Measurements from ENCODE around the gene CDCA4. TPM values are rescaled to one million over a fixed set of nuclear protein-coding genes. Genes with fewer than 3 reads are reported as not detected.
"Not testable (repeated sequence)": the region's sequence is repeated elsewhere in the genome, so short reads cannot be mapped to it uniquely, and the experiment has no call there.

CDCA4 gene
- total RNA-seq, 1 experiment from 2014 or later: 40.5 TPM

DNA sequence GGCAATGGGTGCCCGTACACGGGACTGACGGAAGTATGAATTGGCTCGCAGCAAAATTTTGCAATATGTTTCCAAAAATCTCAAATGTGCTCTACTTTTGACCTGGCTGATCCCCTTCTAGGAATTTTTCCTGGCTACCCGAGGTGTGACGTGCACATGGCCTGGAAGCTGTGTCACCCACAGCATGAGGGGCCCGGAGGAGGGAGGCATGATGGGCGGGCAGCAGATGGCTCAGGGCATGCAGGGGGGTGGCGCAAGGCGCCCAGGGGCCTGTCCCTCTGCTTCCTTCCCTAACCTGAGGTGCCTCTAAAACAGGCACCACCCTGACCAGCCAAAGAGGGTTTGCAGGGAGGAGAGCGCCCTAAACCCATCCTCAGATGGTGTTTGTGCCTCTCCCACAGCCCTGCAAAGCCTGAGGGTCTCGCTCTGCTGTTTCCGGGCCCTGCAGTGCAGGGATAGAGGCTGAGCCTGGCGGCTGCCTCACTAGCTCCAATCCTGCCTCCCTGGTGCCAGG is 37.7 kb upstream of the CDCA4 start:
- DNase-seq (ENCODE audit: low read depth): no peak

DNA sequence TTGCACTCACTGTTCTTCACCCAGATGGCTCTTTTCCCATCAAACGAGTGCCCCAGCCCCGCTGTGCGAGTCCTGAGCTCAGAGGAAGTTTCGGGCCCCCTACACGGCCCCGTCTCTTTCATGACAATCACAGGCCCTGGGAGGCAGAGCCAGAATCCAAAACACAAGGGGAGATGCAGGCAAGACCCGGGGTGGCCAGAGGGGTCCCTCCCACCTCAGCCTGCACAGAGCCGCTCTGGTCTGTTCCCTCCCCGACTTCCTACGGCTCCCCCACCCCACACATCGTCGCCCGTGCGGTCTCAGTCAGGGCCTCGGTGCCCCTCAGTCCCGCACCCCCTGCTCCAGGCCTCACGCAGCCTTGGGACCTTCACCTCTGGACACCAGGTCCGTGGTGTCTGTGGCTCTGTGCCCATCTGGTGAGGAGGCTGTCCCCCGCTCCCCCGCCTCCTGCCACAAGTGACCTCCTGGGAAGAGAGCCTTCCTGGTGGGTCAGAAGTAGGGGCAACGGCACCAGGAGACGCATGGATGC is 35.5 kb upstream of the CDCA4 start:
- DNase-seq (ENCODE audit: low read depth): no peak

DNA sequence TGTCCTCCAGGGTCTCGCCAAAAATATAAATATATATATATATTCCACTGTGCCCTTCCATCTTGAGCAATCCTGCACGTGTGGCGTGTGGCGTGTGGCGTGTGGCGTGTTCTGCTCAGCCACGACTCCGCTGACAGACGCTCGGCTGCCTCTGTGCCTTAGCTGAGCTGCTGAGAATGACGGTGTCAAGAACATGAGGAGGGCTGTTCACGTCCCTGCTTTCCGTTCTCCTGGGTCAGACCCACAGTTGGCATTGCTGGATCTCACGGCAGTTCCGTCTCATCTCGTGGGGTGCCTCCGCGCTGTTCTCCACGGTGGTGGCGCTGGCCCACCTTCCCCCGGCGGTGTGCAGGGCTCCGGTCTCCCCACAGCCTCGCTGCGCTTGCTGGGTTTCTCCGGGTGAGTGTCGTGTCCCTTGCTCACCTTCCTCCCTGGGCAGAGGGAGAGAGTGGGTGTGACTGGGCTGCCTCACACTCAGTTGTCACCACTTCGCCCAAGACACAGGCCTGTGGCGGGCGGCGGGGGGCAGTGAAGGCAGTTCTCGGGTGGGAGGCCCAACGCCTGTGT is 34.9 kb upstream of the CDCA4 start:
- no peak for DNase-seq (ENCODE audit: low read depth)

DNA sequence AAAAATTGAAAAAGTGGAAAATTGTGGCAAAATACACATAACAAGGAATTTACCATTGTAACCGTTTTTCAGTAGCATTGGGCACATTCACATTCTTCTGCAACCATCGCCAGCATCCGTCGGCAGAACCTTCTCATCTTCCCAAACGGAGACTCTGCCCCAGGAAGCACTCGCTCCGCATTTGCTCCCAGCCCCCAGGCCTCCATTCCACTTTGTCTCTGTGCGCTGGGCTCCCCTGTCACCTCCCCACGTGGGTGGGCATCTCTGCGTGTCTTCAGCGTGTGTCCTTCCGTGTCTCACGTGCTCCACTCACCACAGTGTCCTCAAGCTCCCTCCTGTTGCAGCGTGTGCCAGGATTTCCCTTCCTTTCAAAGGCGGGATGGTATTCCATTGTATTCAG is 34.5 kb upstream of the CDCA4 start:
- no peak for DNase-seq (ENCODE audit: low read depth)

DNA sequence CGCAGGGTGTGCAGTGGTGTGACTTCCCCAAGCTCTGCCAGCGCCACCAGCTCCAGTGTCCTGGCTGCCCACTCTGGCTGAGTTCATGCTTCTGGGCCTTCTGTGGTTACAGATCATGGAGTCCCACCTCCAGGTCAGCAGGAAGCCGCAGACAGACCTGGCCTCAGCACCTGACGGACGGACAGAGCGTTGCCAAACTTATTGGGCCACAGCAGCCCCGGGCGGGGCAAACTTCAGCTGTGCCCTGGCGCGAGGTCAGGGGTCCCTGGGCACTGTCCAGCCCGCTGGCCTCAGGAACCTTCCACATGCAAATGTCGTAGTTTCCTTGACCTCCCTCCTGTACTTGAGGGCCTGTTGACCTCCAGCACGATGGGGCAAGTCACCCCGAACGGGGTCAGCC is 33.1 kb upstream of the CDCA4 start:
- no peak for DNase-seq (ENCODE audit: low read depth)

DNA sequence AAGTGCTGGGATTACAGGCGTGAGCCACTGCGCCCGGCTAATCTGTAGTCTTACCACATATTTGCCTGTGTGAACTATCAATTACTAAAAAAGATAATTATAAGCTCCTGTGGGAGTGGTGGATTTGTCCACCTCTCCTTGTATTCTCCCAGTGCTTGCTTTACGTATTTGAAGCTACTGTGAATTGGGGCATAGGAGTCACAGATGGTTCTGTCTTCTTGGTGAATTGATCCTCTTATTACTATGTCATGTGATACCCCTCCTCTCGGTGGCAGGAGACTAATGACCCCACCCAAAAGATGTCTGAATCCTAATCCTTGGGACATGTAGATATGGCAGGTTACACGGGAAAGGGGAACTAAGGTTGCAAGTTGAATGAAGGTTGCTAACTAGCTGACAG is 32.5 kb upstream of the CDCA4 start:
- no peak for DNase-seq (ENCODE audit: low read depth)

DNA sequence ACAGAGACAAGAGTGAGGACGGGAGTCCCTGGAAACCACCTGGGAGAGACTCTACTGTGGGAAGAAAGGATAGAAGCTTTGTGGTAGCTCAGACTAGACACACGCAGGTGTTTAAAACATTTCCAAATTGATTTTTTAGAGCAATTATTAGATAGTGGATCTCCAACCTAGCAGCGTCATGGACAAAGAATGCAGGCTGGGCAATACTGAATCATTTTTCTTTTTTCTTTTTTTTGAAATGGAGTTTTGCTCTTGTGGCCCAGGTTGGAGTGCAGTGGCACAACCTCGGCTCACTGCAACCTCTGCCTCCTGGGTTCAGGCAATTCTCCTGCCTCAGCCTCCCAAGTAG is 31.2 kb upstream of the CDCA4 start:
- DNase-seq (ENCODE audit: low read depth): no peak

DNA sequence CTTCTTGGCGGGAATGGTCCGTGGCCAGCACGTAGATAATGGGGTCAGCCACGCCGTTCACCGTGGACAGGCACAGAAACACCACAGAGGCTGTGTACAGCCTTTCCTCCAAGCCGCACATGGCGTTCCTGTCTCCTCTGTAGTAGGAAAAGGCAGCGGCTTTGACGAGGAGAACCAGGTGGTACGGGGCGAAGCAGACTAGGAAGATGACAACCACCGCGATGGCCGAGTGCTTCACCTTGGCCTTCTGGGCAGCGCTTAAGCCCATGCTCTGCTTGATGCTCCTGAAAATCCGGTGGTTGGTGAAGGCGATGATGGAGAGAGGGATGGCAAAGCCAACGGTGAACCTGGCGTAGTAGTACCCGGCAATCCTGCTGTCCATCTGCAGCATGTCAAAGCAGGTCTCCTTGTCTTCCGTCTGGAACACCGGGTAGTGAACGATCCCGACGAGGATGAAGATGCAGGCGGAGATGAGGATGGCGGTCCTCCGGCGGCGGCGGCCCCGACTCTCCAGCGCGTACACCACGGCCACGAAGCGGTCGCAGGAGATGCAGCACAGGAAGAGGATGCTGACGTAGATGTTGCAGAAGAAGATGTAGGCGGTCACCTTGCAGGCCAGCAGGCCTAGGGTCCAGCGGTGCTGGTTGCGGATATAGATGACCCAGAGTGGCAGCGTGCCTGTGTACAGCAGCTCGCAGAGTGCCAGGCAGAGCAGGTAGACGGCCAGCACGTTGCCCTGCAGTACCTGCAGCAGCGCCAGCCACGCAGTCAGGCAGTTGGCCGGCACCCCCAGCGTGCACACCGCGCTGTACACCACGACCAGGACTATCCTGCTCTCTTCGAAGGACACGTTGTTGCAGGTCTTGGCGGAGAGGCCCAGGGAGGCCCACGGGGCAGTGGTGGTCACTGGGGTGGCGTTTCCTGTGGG is 30.6 kb upstream of the CDCA4 start:
- DNase-seq (ENCODE audit: low read depth): no peak

DNA sequence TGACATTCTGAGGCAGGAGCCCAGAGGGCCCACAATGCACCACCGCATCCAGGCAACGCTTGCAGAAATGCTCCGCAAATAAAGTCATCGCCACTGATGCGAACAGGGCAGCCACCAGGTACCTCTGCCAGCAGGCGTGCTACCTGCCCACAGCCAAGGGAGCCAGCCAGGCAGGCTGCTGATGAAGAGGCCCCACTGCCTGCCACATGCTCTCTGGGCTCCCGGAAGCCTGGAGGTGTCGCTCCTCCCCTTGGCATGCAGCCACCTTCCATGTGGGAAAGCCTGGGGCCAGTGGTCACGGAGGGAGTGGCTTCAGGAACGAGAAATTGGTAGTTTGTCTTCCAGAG is 29.6 kb upstream of the CDCA4 start:
- DNase-seq (ENCODE audit: low read depth): peak; percentile 68

DNA sequence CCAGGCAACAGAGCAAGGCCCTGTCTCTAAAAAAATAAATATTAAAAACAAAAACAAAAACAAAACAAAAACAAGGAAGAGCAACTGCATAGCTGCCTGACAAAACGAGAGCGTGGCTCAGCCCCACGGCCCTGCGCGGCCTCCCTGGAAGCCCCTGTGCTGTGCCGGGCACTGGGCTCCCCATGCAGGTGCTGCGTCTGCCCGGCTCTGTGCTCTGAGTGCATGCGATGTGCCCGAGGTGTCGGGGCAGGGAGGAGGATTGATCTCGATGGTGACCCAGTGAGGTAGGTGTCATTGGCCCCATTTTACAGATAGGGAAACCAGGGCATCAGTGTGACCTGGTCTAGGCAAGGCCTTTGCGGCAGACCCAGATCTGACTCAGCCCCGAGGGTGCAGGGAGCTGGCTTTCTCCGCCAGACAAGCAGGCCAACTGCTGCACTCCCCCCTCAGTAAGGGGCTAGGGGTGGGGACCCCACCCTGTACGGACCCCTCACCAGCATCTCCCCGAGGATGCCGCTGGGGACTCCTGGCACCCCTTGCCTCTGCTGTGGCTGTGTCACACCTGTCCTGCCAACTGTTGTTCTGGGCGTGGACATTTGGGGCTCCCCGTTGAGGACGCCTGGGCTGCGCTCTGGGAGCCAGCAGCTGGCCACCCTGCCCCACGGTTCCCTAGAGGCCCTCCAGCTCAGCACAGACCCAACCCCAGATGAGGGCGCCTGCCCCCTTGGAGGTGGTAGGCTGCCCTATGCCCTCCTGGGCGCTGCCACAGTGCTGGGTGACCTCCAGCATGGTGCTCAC is 29.1 kb upstream of the CDCA4 start:
- DNase-seq (ENCODE audit: low read depth): no peak

DNA sequence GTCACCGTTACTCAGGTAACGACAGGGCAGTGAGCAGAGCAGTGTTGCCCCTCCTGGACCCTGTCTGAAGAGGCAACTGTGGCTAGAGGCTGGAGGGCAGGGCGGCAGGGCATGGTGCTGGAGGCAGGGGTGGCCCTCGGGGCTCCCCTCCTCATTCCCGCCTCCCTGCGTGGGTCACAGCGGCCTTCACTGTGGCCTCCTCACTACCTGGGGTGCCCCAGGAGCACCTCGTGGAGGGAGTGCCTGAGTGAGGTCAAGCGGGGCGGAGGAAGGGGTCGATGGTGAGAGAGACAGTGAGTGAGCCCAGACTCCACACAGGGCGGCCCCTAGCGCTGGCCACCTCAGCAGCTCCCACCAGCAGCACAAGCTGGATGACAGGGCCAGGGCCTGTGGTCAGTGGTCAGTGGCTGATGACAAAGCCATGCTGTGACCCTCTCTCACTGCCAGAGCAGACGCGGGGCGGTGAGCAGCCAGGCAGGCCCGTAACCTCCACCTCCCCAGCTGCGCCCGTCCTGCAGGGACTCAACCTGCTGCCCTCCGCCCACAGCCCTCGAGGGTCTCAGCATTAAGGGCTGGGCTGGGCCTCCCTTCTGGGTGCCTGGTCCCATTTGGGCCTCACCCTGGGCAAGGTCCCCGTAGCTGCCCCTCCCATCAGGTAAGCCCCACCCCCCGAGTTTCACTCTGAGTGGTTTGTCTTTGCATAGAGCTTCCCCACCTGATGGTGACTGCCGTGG is 26.6 kb upstream of the CDCA4 start:
- DNase-seq (ENCODE audit: low read depth): no peak

DNA sequence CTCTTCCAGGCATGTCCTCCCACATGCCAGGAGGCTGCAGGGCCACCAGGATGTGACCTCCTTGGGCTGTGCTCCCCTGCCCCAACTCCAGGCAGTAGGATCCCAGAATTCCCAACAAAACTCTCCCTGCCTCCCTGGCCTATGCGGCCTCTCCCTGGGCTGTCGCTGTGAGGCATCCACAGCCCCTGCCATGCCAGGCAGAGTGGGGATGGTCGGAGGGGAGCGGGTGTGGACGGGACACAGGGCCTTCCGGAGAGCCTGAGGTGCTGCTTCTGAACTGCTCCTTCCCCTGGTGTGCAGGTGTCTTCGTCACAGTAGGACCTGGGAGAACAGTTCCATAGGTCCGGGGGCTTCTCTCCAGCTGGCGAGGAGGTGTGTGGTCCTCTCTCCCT is 26.0 kb upstream of the CDCA4 start:
- DNase-seq (ENCODE audit: low read depth): no peak

DNA sequence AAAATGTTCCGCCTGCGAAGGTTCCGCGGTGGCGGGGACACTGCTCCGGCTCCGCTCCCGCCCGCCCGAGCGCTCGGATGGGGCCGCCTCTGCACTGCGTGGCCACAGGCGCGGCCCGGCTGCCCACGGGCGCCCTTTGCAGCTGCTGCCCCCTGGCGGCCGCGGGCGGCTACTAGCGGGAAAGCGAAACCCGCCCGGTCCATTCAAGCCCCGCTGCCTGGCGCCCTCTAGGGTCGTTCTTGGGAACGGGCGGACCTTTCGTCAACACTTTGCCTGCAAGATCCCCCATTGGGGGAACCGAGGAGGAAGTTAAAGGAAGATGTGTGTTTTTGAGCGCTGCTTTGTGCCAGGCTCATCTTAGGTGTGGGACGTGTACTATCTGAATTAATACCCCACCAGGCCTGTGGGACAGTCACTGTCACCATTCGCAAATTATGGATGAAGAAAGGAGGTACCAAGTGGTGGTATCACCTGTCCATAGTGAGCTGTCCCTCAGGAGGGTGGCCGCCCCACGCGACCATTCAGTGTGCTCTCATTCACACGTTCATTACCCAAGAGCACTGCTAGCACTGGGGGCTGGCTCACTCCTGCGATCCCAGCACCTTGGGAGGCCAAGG is 24.9 kb upstream of the CDCA4 start:
- peak; percentile 66 for DNase-seq (ENCODE audit: low read depth)

DNA sequence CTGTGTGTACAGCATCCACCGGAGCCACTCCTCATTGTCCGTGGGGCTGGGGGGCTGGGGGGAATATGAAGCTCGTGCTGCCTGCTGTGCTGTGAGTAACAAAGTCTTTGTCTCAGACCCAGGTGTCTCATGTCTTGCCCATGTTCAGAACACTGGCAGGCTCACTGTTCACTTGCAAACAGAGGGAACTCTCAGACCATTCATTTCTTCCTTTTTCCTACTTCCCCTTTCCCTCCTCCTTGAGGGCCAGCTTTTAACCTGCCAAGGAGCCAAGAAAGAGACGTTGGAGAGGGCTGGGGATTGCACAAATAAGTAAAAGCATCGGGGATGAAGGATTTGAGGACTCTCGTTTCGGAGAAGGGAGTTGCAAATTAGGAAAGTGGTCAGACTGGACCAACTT is 22.8 kb upstream of the CDCA4 start:
- no peak for DNase-seq (ENCODE audit: low read depth)

DNA sequence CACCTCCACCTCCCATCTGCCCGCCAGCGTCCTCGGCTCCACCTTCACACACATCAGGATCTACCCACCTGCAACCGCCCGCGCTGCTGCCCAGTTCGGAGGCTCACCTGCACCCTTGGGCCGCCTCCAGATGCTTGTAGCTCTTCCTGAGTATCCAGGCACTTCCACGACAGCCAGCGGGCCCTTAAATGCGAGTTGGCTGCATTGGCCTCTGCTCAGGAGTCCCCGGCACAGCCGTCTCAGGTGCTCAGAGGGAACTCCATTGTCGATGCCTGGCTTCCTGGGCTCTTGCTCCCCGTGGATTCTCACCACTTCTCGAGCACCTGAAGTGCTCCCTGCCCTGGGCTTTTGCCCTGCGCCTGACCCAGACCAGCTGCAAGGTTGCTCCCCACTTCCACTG is 21.9 kb upstream of the CDCA4 start:
- no peak for DNase-seq (ENCODE audit: low read depth)

DNA sequence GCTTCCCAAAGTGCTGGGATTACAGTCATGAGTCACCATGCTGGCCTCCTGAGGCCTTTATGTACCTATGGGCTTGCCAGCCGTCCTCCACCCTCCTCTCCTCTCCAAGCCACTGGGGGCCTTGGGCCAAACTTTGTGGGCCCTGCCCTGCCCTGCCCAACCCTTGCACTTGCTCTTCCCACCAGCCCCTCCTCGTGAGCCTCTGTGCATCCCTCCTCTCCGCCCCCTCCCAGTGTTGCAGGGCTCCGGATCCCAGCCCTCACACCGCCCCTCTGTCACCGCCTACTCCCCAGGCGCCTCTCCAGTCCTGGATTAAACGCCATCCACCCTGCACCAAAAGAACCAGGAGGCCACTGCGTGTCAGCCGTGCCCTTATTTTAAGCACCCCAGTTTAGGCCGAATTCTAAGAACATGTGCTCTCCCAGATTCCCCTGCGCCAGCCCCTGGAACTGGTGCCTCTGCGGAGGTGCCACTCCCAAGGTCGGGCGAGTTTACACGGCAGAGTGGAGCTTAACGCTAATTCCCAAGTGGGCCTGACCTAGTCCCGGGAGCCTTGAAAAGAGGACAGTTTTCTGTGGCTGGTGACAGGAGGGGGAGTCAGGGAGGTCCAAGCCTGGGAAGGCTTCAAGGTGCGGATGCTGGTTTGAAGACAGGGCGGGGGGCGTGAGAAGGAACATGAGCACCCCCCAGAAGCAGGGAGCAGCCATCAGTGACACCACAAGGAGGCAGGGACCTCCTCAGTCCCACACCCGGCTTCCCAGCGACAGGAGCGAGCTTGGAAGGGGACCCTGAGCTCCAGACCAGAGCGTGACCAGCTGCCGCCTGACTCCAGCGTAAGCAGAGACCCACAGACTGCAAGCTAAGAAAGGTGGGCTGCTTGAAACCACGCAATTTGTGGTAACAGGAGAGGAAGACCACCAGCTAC is 21.2 kb upstream of the CDCA4 start:
- no peak for DNase-seq (ENCODE audit: low read depth)

DNA sequence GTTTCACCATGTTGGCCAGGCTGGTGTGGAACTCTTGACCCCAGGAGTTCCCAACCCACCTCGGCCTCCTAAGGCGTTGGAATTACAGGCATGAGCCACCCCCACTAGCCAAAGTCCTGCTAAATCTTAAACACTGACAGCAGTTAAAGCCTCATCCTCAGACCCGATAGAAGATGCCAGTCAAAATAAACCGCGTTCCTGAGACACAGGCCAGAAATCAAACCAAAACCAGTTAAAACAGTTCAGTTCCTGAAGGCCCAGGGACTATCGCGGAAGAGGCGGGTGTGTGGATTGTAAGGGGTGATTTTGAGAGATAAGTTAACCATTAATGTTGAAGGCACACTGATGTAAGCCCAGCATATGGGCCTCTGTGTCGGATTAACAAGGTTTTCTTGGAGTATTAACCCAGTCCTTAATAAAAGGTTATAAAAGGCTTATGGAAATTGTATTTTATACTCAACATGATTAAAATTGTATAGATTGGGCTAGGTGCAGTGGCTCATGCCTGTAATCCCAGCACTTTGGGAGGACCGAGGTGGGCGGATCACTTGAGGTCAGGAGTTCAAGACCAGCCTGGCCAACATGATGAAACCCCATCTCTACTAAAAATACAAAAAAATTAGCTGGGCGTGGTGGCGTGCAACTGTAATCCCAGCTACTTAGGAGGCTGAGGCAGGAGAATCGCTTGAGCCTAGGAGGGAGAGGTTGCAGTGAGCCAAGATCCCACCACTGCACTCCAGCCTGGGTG is 18.7 kb upstream of the CDCA4 start:
- DNase-seq (ENCODE audit: low read depth): no peak

DNA sequence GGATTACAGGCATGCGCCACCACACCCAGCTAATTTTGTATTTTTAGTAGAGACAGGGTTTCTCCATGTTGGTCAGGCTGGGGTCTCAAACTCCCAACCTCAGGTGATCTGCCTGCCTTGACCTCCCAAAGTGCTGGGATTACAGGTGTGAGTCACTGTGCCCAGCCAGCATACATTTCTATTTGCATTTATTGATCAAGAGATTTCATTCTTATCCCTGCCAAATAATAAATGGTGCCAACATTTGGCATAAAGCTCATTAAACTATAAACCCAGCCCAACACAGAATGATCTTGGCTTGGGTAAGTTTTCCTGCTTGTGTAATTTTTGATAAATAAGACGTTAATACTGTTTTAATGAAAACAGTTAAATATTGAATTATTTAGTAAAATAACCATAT is 14.7 kb upstream of the CDCA4 start:
- DNase-seq (ENCODE audit: low read depth): not testable (repeated sequence)

DNA sequence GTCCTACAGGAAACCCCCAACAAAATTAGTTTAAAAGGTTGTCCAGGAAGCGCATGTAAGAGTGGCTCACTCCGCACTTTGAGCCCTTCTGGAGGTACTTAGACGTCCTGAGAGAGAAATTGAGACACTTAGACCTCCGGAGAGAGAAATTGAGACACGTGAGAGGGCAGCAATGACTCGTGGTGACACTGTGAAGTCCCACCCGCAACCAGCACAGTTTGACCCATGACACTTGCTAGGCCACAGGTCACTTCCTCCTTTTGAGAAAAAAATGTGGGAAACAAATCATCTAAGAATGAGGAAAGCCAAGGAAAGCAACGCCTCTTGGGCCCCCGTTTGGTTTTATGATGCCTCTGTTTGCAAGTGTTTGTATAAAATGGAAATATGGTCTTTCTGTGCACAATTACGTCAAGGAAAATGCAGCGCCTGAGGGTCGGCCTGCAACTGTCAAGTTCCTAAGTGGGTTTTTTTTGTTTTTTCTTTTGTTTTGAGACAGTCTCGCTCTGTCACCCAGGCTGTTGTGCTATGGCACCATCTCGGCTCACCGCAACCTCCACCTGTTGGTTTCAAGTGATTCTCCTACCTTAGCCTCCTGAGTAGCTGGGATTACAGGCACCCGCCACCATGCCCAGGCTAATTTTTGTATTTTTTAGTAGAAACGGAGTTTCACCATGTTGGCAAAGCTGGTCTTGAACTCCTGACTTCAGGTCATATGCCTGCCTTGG is 13.6 kb upstream of the CDCA4 start:
- DNase-seq (ENCODE audit: low read depth): no peak
